ENCODE data around the gene NOX3.

Gene NOX3

DNA sequence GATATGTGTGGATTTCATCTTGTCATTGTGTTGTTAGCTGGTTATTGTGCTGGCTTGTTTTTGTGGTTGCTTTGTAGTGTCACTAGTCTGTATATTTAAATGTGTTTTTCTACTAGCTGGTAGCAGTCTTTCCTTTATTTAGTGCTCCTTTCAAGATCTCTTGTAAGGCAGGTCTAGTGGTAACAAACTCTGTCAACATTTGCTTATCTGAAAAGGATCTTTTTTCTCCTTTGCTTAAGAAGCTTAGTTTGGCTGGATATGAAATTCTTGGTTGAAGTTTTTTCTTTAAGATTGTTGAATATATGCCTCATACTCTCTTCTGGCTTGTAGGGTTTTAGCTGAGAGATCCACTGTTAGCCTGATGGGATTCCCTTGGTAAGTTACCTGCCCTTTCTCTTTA lies 108.7 kb downstream of the NOX3 start:
- in situ Hi-C loops (cut with HindIII; ENCODE audit: low pct_ligation_motif_present, low sequenced_read_pairs): no loop called here
- no peak for TF ChIP-seq CTCF (IDR thresholded peaks at IDR 0.05; ENCODE audit: low read depth, low read length, missing control alignments)
- DNase-seq: no peak
- no peak overlapping the region for H3K4me3 ChIP-seq (ENCODE audit: low read depth, low read length)
- no peaks in the 10 kb centered on the region for H3K36me3 ChIP-seq (replicated peaks)
- H3K27ac ChIP-seq: no peak overlapping the region
- H3K27me3 ChIP-seq (replicated peaks): no peaks in the 10 kb centered on the region
